Mesendoderm (in vitro differentiated cells): ENCODE measurements around the gene ODAD3.
"Not testable (repeated sequence)": the region's sequence is repeated elsewhere in the genome, so short reads cannot be mapped to it uniquely, and the experiment has no call there.

Experiments
- DNase-seq: peaks from one replicate; pipeline ENCODE4 v3.0.0; 2013
- H2AK5ac ChIP-seq: 2 replicates; pipeline ENCODE4 v1.6.1; 2013; ENCODE audit warnings: low read length, inconsistent platforms
- H2BK120ac ChIP-seq: 2 replicates; pipeline ENCODE4 v1.6.1; 2013; ENCODE audit warnings: low read depth, mild to moderate bottlenecking, low read length, moderate library complexity, mixed read lengths
- H2BK15ac ChIP-seq: replicated peaks from 2 replicates; pipeline ENCODE4 v1.6.1; 2013; ENCODE audit warnings: low read depth, mild to moderate bottlenecking, moderate library complexity
- H2BK5ac ChIP-seq: 2 replicates; pipeline ENCODE4 v1.6.1; 2013; ENCODE audit warnings: low read length, inconsistent platforms
- H3K18ac ChIP-seq: 2 replicates; pipeline ENCODE4 v1.6.1; 2013; ENCODE audit warnings: mild to moderate bottlenecking, low read length, mixed read lengths
- H3K23ac ChIP-seq: one replicate; pipeline ENCODE4 v1.6.1; 2013; ENCODE audit warnings: low read length
- H3K27ac ChIP-seq: 2 replicates; pipeline ENCODE4 v1.5.1; 2013; ENCODE audit warnings: low read depth, mild to moderate bottlenecking, inconsistent platforms, low read length, moderate library complexity
- H3K27me3 ChIP-seq: 2 replicates; pipeline ENCODE4 v1.6.1; 2013; ENCODE audit warnings: low read length, control low read depth, mild to moderate bottlenecking, inconsistent platforms; ENCODE audit not compliant: insufficient read depth, poor library complexity
- H3K36me3 ChIP-seq: 2 replicates; pipeline ENCODE4 v1.6.1; 2013; ENCODE audit warnings: low read length, inconsistent platforms; ENCODE audit not compliant: control insufficient read depth, insufficient read depth
- H3K4ac ChIP-seq: one replicate; pipeline ENCODE4 v1.6.1; 2013; ENCODE audit warnings: low read depth, mild to moderate bottlenecking, low read length, moderate library complexity
- H3K4me1 ChIP-seq: 2 replicates; pipeline ENCODE4 v1.6.1; 2013; ENCODE audit warnings: low read depth, low read length, inconsistent platforms; ENCODE audit not compliant: control insufficient read depth
- H3K4me2 ChIP-seq: 2 replicates; pipeline ENCODE4 v1.6.1; 2013; ENCODE audit warnings: low read length
- H3K4me3 ChIP-seq: 2 replicates; pipeline ENCODE4 v1.5.1; 2013; ENCODE audit warnings: mild to moderate bottlenecking, low read length
- H3K56ac ChIP-seq: one replicate; pipeline ENCODE4 v1.6.1; 2013; ENCODE audit warnings: low read length
- H3K79me1 ChIP-seq: 2 replicates; pipeline ENCODE4 v1.6.1; 2013; ENCODE audit warnings: low read length, inconsistent platforms
- H3K79me2 ChIP-seq: 2 replicates; pipeline ENCODE4 v1.6.1; 2013; ENCODE audit warnings: mild to moderate bottlenecking, low read length; ENCODE audit not compliant: control insufficient read depth, insufficient read depth
- H3K9ac ChIP-seq: 2 replicates; pipeline ENCODE4 v1.6.1; 2013; ENCODE audit warnings: low read length, inconsistent platforms
- H4K5ac ChIP-seq: one replicate; pipeline ENCODE4 v1.6.1; 2013; ENCODE audit warnings: low read length
- H4K8ac ChIP-seq: one replicate; pipeline ENCODE4 v1.6.1; 2013; ENCODE audit warnings: low read depth, mild to moderate bottlenecking, control low read depth, low read length, moderate library complexity
- WGBS: extraction: QIAGEN DNeasy Blood & Tissue Kit; methylation state at CpG from one replicate; pipeline ENCODE4 v1.1.7; 2013; ENCODE audit warnings: low lambda C conversion rate, missing lambda C conversion rate; ENCODE audit not compliant: insufficient coverage; ENCODE audit errors: extremely low coverage; 5-methylcytosine and 5-hydroxymethylcytosine counted together

The ODAD3 gene

DNA sequence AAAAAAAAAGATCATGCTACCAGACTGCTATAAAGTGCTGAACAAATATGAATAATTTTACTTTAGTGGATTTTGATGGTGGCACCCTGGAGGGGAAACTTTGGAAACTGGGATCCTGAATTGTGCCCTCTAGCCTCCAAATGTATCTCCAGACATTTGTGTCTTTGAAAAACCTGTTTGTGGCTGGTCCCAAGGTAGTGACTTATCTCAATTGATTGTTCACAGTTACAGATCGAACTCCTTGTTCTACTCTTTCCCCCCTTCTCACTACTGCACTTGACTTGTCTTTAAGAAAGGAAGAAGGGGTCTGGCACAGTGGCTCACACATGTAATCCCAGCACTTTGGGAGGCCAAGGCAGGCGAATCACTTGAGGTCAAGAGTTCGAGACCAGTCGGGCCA lies 26.3 kb downstream of the ODAD3 start:
- Histone ChIP-seq H3K79me2 (no peaks in the 10 kb centered on the region), H4K5ac (no peak overlapping the region), H4K8ac (no peak overlapping the region), H3K4me1 (no peaks in the 10 kb centered on the region), H3K9ac (no peak overlapping the region), H3K79me1 (no peaks in the 10 kb centered on the region), H3K56ac (no peak overlapping the region), H2BK5ac (no peak overlapping the region), H3K27me3 (no peaks in the 10 kb centered on the region), H3K4me3 (no peak overlapping the region), H2BK15ac (no peak overlapping the region), H2AK5ac (no peak overlapping the region), H3K23ac (no peak overlapping the region), H2BK120ac (no peak overlapping the region), H3K4ac (no peak overlapping the region), H3K4me2 (no peak overlapping the region), H3K18ac (no peak overlapping the region), H3K36me3 (no peaks in the 10 kb centered on the region), H3K27ac (no peak overlapping the region)
- no peak for DNase-seq
- WGBS, result no CpG with 5 or more reads among the region's 4 CpGs

DNA sequence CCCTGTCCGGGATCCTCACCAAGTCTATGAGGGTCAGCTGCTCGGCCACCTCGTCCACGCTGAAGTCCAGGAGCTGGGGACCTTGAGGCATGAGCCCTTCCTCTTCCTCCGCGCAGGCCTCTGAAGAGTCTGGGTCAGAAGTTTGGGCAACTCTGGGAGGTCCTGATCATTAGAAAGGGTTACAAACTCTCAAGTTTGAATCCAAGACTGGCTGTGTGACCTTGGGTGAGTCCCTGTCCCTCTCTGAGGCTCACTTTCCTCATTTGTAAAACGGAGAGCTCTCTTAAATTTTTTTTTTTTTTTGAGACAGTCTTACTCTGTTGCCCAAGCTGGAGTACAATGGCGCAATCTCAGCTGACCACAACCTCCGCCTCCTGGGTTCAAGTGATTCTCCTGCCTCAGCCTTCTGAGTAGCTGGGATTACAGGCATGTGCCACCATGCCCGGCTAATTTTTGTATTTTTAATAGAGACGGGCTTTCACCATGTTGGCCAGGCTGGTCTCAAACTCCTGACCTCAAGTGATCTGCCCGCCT lies 28.2 kb downstream of the ODAD3 start:
- H2BK5ac ChIP-seq, H3K79me2 ChIP-seq, DNase-seq, H3K4me3 ChIP-seq, H2AK5ac ChIP-seq, H3K27ac ChIP-seq, H3K18ac ChIP-seq, H4K8ac ChIP-seq, H3K4me2 ChIP-seq, H3K36me3 ChIP-seq, H3K79me1 ChIP-seq, H3K4me1 ChIP-seq, H2BK15ac ChIP-seq, H3K27me3 ChIP-seq, H2BK120ac ChIP-seq, H3K4ac ChIP-seq, H3K23ac ChIP-seq, H4K5ac ChIP-seq: not testable (repeated sequence)
- peak overlapping the region; percentile 47 for H3K9ac ChIP-seq
- WGBS, result no CpG with 5 or more reads among the region's 12 CpGs
- peak overlapping the region; percentile 61 for H3K56ac ChIP-seq

DNA sequence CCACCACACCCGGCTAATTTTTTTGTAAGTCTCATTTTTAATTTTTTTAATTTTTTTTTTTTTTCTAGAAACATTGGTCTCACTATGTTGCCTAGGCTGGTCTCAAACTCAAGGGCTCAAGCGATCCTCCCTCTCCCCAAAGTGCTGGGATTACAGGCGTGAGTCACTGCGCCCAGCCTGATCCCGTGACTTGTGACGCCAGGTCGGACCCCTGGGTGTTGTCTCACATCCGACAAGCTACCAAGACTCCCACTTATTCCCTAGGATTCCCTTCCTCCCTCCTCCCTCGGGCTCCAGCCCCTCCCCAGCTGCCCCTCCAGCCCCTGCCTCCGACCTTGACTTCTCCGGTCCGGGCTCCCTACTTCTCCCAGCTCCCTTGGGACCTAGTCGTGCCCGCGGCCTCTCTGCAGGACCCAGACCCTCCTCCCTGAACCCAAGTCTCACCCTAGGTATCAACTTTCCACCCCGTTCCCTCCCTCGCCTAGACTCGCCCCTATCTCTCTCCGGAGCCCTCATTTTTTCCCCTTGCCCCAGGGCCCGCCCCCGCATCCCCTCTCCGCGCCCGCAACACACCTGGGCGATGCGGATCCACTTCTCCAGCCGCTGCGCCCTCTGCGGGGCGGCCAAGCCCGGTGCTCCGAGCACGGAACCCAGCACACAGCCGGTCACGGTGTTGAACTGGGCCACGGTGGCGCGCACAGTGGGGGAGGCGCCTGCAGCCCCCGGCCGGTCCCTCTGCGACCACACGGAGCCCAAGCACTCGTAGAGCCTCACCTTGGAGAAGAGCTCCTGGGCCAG lies 28.9 kb downstream of the ODAD3 start:
- no peak overlapping the region for H2BK120ac ChIP-seq
- no peaks in the 10 kb centered on the region for H3K27me3 ChIP-seq
- H3K18ac ChIP-seq, result no peak overlapping the region
- no peak overlapping the region for H3K4me3 ChIP-seq
- DNase-seq, result peak; percentile 62
- H2BK15ac ChIP-seq, result no peak overlapping the region
- H3K23ac ChIP-seq, result no peak overlapping the region
- H3K56ac ChIP-seq, result peak overlapping the region; percentile 61
- no peaks in the 10 kb centered on the region for H3K79me2 ChIP-seq
- no peaks in the 10 kb centered on the region for H3K79me1 ChIP-seq
- H2BK5ac ChIP-seq, result no peak overlapping the region
- H3K4ac ChIP-seq, result no peak overlapping the region
- peak overlapping the region; percentile 47 for H3K9ac ChIP-seq
- H3K4me2 ChIP-seq, result no peak overlapping the region
- no peak overlapping the region for H4K5ac ChIP-seq
- H2AK5ac ChIP-seq, result no peak overlapping the region
- H3K27ac ChIP-seq, result no peak overlapping the region
- no peaks in the 10 kb centered on the region for H3K4me1 ChIP-seq
- no CpG with 5 or more reads among the region's 44 CpGs for WGBS
- H4K8ac ChIP-seq, result no peak overlapping the region
- H3K36me3 ChIP-seq, result no peaks in the 10 kb centered on the region

DNA sequence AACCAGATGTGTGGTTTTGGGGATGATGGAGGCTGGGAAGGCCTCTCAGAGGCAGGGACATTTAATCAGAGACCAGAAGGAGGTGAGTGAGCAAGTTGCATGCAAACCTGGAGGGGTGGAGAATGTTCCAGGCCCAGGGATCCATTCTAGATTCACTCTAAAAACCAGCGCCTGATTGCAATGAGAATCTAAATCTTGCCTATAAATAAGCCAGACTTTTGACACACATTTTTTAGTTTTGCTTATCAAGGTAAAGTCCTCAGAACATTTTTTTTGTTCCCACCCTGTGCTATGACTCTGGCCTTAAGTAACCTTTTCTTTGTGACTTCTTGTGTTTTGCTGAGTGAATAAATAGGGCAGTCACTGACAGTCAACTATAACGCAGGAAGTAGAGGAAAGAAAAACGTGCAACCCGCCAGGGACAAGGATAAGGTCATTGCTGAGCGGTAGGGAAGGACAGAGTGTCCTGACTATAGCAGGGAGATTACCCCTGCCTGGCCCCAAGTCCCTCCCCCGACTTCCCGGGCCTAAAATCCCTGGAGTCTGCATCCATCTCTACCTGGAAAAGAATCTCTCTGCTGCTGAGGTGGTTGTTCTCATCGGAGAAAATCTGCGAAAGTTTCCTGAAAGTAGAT lies 30.2 kb downstream of the ODAD3 start:
- Histone ChIP-seq H2BK5ac (no peak overlapping the region), H3K4me2 (no peak overlapping the region), H4K5ac (no peak overlapping the region), H4K8ac (no peak overlapping the region), H3K4ac (no peak overlapping the region), H3K56ac (no peak overlapping the region), H3K18ac (no peak overlapping the region), H2BK15ac (no peak overlapping the region), H3K79me2 (no peaks in the 10 kb centered on the region), H3K79me1 (no peaks in the 10 kb centered on the region), H3K4me1 (no peaks in the 10 kb centered on the region), H3K36me3 (no peaks in the 10 kb centered on the region), H3K27me3 (no peaks in the 10 kb centered on the region), H2BK120ac (no peak overlapping the region), H3K23ac (no peak overlapping the region), H3K27ac (no peak overlapping the region), H3K4me3 (no peak overlapping the region), H2AK5ac (no peak overlapping the region), H3K9ac (no peak overlapping the region)
- no peak for DNase-seq
- WGBS, result no CpG with 5 or more reads among the region's 9 CpGs

DNA sequence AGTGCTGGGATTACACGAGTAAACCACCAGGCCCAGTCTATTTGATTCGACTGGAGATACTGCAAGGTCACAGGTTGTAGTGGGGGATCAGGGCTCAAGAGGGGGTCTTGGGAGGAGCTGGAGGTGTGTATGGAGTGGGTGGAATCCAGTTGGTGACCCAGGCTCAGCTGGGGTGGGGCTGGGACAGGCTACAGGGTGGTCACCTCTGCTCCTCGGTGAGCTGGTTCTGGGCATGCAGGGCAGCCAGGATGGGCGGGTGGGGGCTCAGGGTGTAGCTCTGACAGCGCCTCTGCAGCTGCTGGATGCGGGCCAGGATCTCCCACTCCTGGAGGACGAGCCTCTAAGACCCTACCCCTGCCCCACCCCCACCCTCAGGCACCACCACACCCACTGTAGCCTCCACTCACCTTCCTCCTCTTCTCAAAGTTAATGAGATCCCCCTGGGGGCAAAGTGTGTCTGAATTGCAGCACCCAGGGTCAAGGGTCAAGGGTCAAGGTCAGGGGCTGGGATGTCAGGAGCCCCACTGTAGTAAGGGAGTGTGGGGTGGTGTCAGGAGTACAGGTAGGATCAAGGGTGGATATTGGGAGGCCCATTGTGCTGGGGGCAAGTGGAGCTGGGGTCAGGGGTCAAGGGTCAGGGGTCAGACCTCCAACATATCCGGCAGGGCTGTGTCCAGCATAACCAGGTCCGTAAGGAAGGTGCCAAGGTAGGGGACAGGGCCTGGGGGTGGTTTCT lies 32.9 kb downstream of the ODAD3 start:
- Histone ChIP-seq H4K8ac (no peak overlapping the region), H3K56ac (no peak overlapping the region), H2AK5ac (no peak overlapping the region), H3K79me1 (no peaks in the 10 kb centered on the region), H3K4me2 (no peak overlapping the region), H3K4me3 (no peak overlapping the region), H2BK120ac (no peak overlapping the region), H2BK5ac (no peak overlapping the region), H3K4ac (no peak overlapping the region), H3K4me1 (no peaks in the 10 kb centered on the region), H3K9ac (no peak overlapping the region), H2BK15ac (no peak overlapping the region), H3K27me3 (no peaks in the 10 kb centered on the region), H3K27ac (no peak overlapping the region), H3K79me2 (no peaks in the 10 kb centered on the region), H4K5ac (no peak overlapping the region), H3K18ac (no peak overlapping the region), H3K23ac (no peak overlapping the region), H3K36me3 (no peaks in the 10 kb centered on the region)
- no peak for DNase-seq
- no CpG with 5 or more reads among the region's 9 CpGs for WGBS
